ENCODE data around the gene GNA12.

DNA sequence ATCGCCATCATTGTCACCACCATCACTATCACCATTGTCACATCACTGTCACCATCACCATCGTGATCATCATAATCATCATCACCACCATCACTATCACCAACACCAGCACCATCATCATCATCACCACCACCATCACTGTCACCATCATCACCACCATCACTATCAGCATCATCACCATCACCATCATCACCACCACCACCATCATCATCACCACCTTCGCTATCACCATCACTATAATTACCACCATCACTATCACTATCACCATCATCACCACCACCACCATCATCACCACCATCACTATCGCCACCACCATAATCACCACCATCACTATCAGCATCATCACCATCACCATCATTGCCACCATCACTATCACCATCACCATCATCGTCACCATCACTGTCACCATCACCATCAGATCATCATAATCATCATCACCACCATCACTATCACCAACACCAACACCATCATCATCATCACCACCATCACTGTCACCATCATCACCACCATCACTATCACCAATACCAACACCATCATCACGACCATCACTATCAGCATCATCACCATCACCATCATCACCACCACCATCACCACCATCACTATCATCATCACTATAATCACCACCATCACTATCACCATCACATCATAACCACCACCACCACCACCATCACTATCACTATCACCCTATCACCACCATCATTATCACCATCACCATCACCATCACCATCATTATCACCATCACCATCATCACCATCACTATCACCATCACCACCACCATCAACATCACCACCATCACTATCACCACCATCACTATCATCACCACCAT lies 6.0 kb upstream of the GNA12 start:
- TF ChIP-seq, protein P1, sequence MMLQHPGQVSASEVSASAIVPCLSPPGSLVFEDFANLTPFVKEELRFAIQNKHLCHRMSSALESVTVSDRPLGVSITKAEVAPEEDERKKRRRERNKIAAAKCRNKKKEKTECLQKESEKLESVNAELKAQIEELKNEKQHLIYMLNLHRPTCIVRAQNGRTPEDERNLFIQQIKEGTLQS (IDR thresholded peaks at IDR 0.05) = no peak
- TF ChIP-seq, protein P2, sequence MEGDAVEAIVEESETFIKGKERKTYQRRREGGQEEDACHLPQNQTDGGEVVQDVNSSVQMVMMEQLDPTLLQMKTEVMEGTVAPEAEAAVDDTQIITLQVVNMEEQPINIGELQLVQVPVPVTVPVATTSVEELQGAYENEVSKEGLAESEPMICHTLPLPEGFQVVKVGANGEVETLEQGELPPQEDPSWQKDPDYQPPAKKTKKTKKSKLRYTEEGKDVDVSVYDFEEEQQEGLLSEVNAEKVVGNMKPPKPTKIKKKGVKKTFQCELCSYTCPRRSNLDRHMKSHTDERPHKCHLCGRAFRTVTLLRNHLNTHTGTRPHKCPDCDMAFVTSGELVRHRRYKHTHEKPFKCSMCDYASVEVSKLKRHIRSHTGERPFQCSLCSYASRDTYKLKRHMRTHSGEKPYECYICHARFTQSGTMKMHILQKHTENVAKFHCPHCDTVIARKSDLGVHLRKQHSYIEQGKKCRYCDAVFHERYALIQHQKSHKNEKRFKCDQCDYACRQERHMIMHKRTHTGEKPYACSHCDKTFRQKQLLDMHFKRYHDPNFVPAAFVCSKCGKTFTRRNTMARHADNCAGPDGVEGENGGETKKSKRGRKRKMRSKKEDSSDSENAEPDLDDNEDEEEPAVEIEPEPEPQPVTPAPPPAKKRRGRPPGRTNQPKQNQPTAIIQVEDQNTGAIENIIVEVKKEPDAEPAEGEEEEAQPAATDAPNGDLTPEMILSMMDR (IDR thresholded peaks at IDR 0.05; ENCODE audit: low read depth, low read length, missing input control) = no peak
- TF ChIP-seq, protein P3, sequence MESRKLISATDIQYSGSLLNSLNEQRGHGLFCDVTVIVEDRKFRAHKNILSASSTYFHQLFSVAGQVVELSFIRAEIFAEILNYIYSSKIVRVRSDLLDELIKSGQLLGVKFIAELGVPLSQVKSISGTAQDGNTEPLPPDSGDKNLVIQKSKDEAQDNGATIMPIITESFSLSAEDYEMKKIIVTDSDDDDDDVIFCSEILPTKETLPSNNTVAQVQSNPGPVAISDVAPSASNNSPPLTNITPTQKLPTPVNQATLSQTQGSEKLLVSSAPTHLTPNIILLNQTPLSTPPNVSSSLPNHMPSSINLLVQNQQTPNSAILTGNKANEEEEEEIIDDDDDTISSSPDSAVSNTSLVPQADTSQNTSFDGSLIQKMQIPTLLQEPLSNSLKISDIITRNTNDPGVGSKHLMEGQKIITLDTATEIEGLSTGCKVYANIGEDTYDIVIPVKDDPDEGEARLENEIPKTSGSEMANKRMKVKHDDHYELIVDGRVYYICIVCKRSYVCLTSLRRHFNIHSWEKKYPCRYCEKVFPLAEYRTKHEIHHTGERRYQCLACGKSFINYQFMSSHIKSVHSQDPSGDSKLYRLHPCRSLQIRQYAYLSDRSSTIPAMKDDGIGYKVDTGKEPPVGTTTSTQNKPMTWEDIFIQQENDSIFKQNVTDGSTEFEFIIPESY (IDR thresholded peaks at IDR 0.05) = no peak
- TF ChIP-seq HNF4G (IDR thresholded peaks at IDR 0.05) = no peak
- TF ChIP-seq TAF1 (conservative IDR thresholded peaks at IDR 0.05) = no peak
- TF ChIP-seq RAD21 (IDR thresholded peaks at IDR 0.05) = no peak
- TF ChIP-seq RXRA (IDR thresholded peaks at IDR 0.05) = no peak
- TF ChIP-seq, protein P4, sequence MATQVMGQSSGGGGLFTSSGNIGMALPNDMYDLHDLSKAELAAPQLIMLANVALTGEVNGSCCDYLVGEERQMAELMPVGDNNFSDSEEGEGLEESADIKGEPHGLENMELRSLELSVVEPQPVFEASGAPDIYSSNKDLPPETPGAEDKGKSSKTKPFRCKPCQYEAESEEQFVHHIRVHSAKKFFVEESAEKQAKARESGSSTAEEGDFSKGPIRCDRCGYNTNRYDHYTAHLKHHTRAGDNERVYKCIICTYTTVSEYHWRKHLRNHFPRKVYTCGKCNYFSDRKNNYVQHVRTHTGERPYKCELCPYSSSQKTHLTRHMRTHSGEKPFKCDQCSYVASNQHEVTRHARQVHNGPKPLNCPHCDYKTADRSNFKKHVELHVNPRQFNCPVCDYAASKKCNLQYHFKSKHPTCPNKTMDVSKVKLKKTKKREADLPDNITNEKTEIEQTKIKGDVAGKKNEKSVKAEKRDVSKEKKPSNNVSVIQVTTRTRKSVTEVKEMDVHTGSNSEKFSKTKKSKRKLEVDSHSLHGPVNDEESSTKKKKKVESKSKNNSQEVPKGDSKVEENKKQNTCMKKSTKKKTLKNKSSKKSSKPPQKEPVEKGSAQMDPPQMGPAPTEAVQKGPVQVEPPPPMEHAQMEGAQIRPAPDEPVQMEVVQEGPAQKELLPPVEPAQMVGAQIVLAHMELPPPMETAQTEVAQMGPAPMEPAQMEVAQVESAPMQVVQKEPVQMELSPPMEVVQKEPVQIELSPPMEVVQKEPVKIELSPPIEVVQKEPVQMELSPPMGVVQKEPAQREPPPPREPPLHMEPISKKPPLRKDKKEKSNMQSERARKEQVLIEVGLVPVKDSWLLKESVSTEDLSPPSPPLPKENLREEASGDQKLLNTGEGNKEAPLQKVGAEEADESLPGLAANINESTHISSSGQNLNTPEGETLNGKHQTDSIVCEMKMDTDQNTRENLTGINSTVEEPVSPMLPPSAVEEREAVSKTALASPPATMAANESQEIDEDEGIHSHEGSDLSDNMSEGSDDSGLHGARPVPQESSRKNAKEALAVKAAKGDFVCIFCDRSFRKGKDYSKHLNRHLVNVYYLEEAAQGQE (IDR thresholded peaks at IDR 0.05) = no peak
- TF ChIP-seq, protein P5, sequence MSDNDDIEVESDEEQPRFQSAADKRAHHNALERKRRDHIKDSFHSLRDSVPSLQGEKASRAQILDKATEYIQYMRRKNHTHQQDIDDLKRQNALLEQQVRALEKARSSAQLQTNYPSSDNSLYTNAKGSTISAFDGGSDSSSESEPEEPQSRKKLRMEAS (IDR thresholded peaks at IDR 0.05) = no peak
- TF ChIP-seq EGR1 (IDR thresholded peaks at IDR 0.05; ENCODE audit: low read depth in 2 of 2) = no peak
- TF ChIP-seq FOXA1 (IDR thresholded peaks at IDR 0.05) = no peak
- TF ChIP-seq YY1 (IDR thresholded peaks at IDR 0.05) = no peak
- TF ChIP-seq GABPA (IDR thresholded peaks at IDR 0.05 in 1 of 2, conservative IDR thresholded peaks at IDR 0.05 in 1 of 2) = no peak

Measured in liver (tissue), 3 donors.